ENCODE measurements around the gene PAFAH1B1.
A peak's percentile ranks its signal among the peaks of the same experiment; 100 is the strongest.
"Not testable (repeated sequence)": the region's sequence is repeated elsewhere in the genome, so short reads cannot be mapped to it uniquely, and the experiment has no call there.

Gene PAFAH1B1

GRCh38 chr17:2594722-2595599 is 1.5 kb downstream of the PAFAH1B1 start:
- DNase-seq (ENCODE audit: low spot score), result peak; percentile 32

GRCh38 chr17:2595716-2596115 is 2.3 kb downstream of the PAFAH1B1 start:
- DNase-seq (ENCODE audit: low spot score), result peak; percentile 15

GRCh38 chr17:2598166-2598565 is 4.7 kb downstream of the PAFAH1B1 start:
- DNase-seq (ENCODE audit: low spot score), result no peak

- no peak for DNase-seq (ENCODE audit: low spot score)
These were observed 9.2 kb downstream of the PAFAH1B1 start for GRCh38 chr17:2602597-2603017.

- no peak for DNase-seq (ENCODE audit: low spot score)
These were observed 15.0 kb downstream of the PAFAH1B1 start for GRCh38 chr17:2608350-2608913.

- no peak for DNase-seq (ENCODE audit: low spot score)
These were observed 15.6 kb downstream of the PAFAH1B1 start for GRCh38 chr17:2609091-2609490.

- DNase-seq (ENCODE audit: low spot score), result no peak
These were observed 17.0 kb downstream of the PAFAH1B1 start for GRCh38 chr17:2610195-2611175.

DNA sequence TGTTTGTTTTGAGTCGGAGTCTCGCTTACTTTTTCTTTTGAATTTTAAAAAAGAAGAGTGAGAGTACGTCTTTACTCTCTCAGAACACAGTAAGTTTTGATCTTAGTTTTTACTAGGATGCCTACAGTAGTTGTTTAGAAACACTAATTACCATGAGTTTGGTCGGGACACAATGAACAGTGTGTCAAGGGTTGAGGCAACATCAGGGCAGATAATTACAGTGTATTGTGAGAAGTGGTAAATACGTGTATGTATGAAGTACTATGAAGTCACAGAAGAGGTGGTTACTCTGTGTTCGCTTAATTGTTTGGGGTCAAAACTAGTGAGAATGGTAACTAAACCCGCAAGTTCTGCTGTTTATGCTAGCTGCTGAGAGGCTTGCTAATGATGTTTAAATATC is 18.2 kb downstream of the PAFAH1B1 start:
- no peak for DNase-seq (ENCODE audit: low spot score)

GRCh38 chr17:2612630-2613029 is 19.2 kb downstream of the PAFAH1B1 start:
- DNase-seq (ENCODE audit: low spot score), result no peak

GRCh38 chr17:2613089-2613808 is 19.8 kb downstream of the PAFAH1B1 start:
- no peak for DNase-seq (ENCODE audit: low spot score)

GRCh38 chr17:2615882-2616281 is 22.4 kb downstream of the PAFAH1B1 start:
- no peak for DNase-seq (ENCODE audit: low spot score)

DNA sequence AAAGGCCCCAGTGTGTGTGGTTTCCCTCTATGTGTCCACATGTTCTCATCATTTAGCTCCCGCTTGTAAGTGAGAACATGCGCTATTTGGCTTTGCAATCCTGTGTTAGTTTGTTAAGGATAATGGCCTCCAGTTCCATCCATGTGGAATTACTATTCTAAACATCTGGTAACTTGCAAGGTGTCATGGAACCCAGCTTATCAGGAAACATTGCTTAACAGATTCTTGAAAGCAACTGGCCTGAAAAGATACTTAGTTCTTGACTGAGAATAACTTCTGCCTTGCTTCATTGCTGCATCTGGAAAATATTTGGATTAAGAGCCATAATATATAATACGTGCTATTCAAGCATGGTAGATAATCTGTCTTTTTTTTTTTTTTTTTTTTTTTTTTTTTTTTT is 27.8 kb downstream of the PAFAH1B1 start:
- no peak for DNase-seq (ENCODE audit: low spot score)

DNA sequence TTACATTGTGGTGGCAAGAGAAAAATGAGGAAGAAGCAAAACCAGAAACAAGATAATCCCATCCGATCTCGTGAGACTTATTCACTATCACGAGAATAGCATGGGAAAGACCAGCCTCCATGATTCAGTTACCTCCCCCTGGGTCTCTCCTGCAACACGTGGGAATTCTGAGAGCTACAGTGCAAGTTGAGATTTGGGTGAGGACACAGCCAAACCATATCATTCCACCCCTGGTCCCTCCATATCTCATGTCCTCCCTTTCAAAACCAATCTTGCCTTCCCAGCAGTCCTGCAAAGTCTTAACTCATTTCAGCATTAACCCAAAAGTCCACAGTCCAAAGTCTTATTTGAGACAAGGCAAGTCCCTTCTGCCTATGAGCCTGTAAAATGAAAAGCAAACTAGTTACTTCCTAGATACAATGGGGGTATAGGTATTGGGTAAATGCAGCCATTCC is 28.5 kb downstream of the PAFAH1B1 start:
- not testable (repeated sequence) for DNase-seq (ENCODE audit: low spot score)

- not testable (repeated sequence) for DNase-seq (ENCODE audit: low spot score)
These were observed 29.4 kb downstream of the PAFAH1B1 start for GRCh38 chr17:2622721-2623301.

DNA sequence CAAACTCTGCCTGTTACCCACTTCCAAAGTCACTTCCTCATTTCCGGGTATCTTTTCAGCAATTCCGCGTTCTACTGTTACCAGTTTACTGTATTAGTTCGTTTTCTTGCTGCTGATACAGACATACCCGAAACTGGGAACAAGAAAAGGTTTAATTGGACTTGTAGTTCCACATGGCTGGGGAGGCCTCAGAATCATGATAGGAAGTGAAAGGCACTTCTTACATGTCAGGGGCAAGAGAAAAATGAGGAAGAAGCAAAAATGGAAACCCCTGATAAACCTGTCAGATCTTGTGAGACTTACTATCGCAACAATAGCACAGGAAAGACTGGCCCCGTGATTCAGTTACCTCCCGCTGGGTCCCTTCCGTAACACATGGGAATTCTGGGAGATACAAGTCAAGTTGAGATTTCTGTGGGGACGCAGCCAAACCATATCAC is 30.9 kb downstream of the PAFAH1B1 start:
- DNase-seq (ENCODE audit: low spot score), result peak; percentile 58

- DNase-seq (ENCODE audit: low spot score), result not testable (repeated sequence)
These were observed 33.3 kb downstream of the PAFAH1B1 start for GRCh38 chr17:2626626-2627219.

DNA sequence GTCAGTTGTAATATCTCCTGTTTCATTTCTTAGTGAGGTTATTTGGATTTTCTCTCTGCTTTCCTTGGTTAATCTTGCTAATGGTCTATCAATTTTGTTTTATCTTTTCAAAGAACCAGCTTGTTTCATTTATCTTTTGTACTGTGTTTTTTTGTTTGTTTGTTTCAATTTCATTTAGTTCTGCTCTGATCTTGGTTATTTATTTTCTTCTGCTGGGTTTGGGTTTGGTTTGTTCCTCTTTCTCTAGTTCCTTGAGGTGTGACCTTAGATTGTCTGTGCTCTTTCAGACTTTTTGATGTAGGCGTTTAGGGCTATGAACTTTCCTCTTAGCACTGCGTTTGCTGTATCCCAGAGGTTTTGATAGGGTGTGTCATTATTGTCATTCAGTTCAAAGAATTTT is 35.5 kb downstream of the PAFAH1B1 start:
- DNase-seq (ENCODE audit: low spot score), result peak; percentile 9

GRCh38 chr17:2631211-2631610 is 37.8 kb downstream of the PAFAH1B1 start:
- DNase-seq (ENCODE audit: low spot score), result no peak

- no peak for DNase-seq (ENCODE audit: low spot score)
These were observed 41.0 kb downstream of the PAFAH1B1 start for GRCh38 chr17:2634361-2634960.

GRCh38 chr17:2635241-2635640 is 41.8 kb downstream of the PAFAH1B1 start:
- no peak for DNase-seq (ENCODE audit: low spot score)

Measured in NAMALWA (cell line).